ENCODE measurements around the gene STAG1. TPM values are rescaled to one million over a fixed set of nuclear protein-coding genes. Genes with fewer than 3 reads are reported as not detected.
A peak's percentile ranks its signal among the peaks of the same experiment; 100 is the strongest.

STAG1 gene
- total and polyA plus RNA-seq, 2 of the 13 experiments (the other 11 are each of a cell fraction or from before 2014, with no cell fraction given), result 6.2 to 25.9 TPM

DNA sequence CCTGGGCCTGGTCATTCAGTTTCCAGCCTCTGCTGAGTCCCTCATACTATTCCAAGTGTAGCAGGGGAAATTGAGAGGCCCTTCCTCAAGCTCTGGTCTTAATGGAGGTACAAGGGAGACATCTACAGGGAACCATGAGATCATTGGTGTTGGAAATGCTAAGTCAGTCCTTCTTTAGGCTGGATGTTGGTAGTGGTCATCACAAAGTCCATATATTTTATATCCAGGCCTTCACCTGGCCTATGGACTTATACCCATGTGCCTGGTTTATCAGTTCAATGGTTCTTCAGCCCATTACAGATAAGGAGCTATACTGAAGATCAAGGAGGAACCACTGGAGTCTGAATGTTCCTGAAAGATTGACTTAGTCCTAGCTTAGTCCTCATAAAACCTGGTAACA is 135.0 kb downstream of the STAG1 start:
- Histone ChIP-seq H3K27ac (ENCODE audit: extremely low read length, insufficient read depth, low read length) (no peak overlapping the region), H3K4me3 (replicated peaks in 1 of 3; ENCODE audit: insufficient read depth in 1 of 3, low read depth in 2 of 3, low read length in 3 of 3) (no peak overlapping the region), H4K20me1 (ENCODE audit: insufficient read depth, low read length) (no peaks in the 10 kb centered on the region), H2AFZ (ENCODE audit: low read length) (no peak overlapping the region), H3K36me3 (replicated peaks in 1 of 2; ENCODE audit: control insufficient read depth in 1 of 2, insufficient read depth in 2 of 2, low read length in 2 of 2) (peaks cover 0 to 1% of the 10 kb centered on the region in 2 experiments; a peak in 3 of 5 replicates), H3K9ac (ENCODE audit: insufficient read depth, low read depth, low read length) (no peak overlapping the region), H3K4me2 (ENCODE audit: low read depth, low read length) (no peak overlapping the region), H3K27me3 (ENCODE audit: control insufficient read depth in 1 of 2, insufficient read depth in 2 of 2, low read length in 2 of 2) (no peaks in the 10 kb centered on the region), H3K79me2 (ENCODE audit: insufficient read depth, low read length) (no peaks in the 10 kb centered on the region), H3K4me1 (ENCODE audit: insufficient read depth, low read length) (no peaks in the 10 kb centered on the region), H3K9me3 (ENCODE audit: low read length) (no peaks in the 10 kb centered on the region)
- no TSS peak for BruUV-seq (replicated peaks)
- intact Hi-C loops (cut with micrococcal nuclease; ENCODE audit: unreplicated experiment), result no loop called here
- POLR2A ChIA-PET, result no interaction called here
- CTCF ChIA-PET (ENCODE audit: low intra/inter-chr PET ratio, low total read pairs), result no interaction called here
- in situ Hi-C loops (cut with HindIII; ENCODE audit: extremely low pct_ligation_motif_present, low pct_unique_long_range_greater_than_20kb), result no loop called here
- FAIRE-seq (no peak), DNase-seq (ENCODE audit: low spot score) (peak; percentile 16), ATAC-seq (peak; percentile 57)
- peak; percentile 38 for TF ChIP-seq CTCF (CRISPR knock-in tag; IDR thresholded peaks at IDR 0.05)
- no peak for TF ChIP-seq ZNF660 (CRISPR knock-in tag; IDR thresholded peaks at IDR 0.05; ENCODE audit: borderline replicate concordance, low read depth)
- no peak for TF ChIP-seq NBN (conservative IDR thresholded peaks at IDR 0.05)
- TF ChIP-seq STAG1 (CRISPR knock-in tag; IDR thresholded peaks at IDR 0.05), result peak; percentile 52

DNA sequence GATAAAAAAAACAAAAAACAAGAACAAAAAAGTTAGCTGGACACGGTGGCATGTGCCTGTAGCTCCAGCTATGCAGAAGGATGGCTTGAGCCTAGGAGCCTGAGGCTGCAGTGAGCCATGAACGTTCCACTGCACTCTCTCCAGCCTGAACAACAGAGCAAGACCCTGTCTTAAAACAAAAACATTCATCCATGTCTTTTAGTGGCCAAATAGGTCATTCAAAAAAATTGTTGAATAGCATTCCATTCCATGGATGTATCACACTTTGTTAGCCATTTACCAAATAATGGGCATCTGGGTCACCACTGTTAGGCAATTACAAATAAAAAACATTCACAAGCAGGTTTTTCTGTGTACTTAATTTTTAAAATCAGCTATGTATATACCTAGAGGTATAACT is 139.7 kb downstream of the STAG1 start:
- Histone ChIP-seq H3K9me3 (ENCODE audit: low read length) (no peaks in the 10 kb centered on the region), H3K27ac (ENCODE audit: extremely low read length, insufficient read depth, low read length) (no peak overlapping the region), H3K9ac (ENCODE audit: insufficient read depth, low read depth, low read length) (no peak overlapping the region), H3K79me2 (ENCODE audit: insufficient read depth, low read length) (no peaks in the 10 kb centered on the region), H3K36me3 (replicated peaks in 1 of 2; ENCODE audit: control insufficient read depth in 1 of 2, insufficient read depth in 2 of 2, low read length in 2 of 2) (no peaks in the 10 kb centered on the region; a peak in 3 of 5 replicates), H3K4me3 (replicated peaks in 1 of 3; ENCODE audit: insufficient read depth in 1 of 3, low read depth in 2 of 3, low read length in 3 of 3) (no peak overlapping the region), H2AFZ (ENCODE audit: low read length) (no peak overlapping the region), H3K4me1 (ENCODE audit: insufficient read depth, low read length) (no peaks in the 10 kb centered on the region), H3K4me2 (ENCODE audit: low read depth, low read length) (no peak overlapping the region), H3K27me3 (ENCODE audit: control insufficient read depth in 1 of 2, insufficient read depth in 2 of 2, low read length in 2 of 2) (no peaks in the 10 kb centered on the region), H4K20me1 (ENCODE audit: insufficient read depth, low read length) (no peaks in the 10 kb centered on the region)
- TF ChIP-seq BHLHE40 (IDR thresholded peaks at IDR 0.05; ENCODE audit: low read length), result no peak
- ChIA-PET POLR2A (no interaction called here), CTCF (ENCODE audit: low intra/inter-chr PET ratio, low total read pairs) (no interaction called here)
- in situ Hi-C loops (cut with HindIII; ENCODE audit: extremely low pct_ligation_motif_present, low pct_unique_long_range_greater_than_20kb), result no loop called here
- ATAC-seq, result no peak
- 93% methylated on average over 2 of the region's 2 CpGs for WGBS (ENCODE audit: low lambda C conversion rate)
- no peak for DNase-seq (ENCODE audit: low spot score)
- no peak for FAIRE-seq
- no TSS peak for BruUV-seq (replicated peaks)
- intact Hi-C loops (cut with micrococcal nuclease; ENCODE audit: unreplicated experiment), result no loop called here

Data from HepG2 (cell line).